GM23338 (cell line): ENCODE results near the gene TBX1. TPM values are rescaled to one million over a fixed set of nuclear protein-coding genes. Genes with fewer than 3 reads are reported as not detected.

ENCODE experiments used
- ATAC-seq: fragments of 200-7000 bp; cut with Tn5 transposase; 3 replicates; pipeline ENCODE4 v1.9.1; 2020
- DNase-seq: peaks from one replicate; pipeline ENCODE4 v3.0.0-alpha.2; 2015; ENCODE audit warnings: low spot score
- H2AFZ ChIP-seq: fragments of 200-600 bp; sonication (generic); 2 replicates; pipeline ENCODE4 v1.8.0; 2016; ENCODE audit warnings: antibody characterized with exemption, mild to moderate bottlenecking, moderate library complexity
- H3F3A ChIP-seq: fragments of 200-600 bp; sonication (generic); replicated peaks from 2 replicates; pipeline ENCODE4 v1.8.0; 2017; ENCODE audit warnings: antibody characterized with exemption, mixed run types, low read depth
- H3K27ac ChIP-seq: fragments of 200-600 bp; sonication (generic); 2 replicates; pipeline ENCODE4 v1.6.1; 2016; ENCODE audit warnings: low read depth
- H3K27me3 ChIP-seq: fragments of 200-600 bp; sonication (generic); 2 replicates; pipeline ENCODE4 v1.8.0; 2016; ENCODE audit warnings: mild to moderate bottlenecking, mixed run types, moderate library complexity; ENCODE audit not compliant: insufficient read depth
- H3K36me3 ChIP-seq: fragments of 200-600 bp; sonication (generic); 2 replicates; pipeline ENCODE4 v1.8.0; 2016; ENCODE audit warnings: mild to moderate bottlenecking; ENCODE audit not compliant: insufficient read depth
- H3K4me1 ChIP-seq: fragments of 200-600 bp; sonication (generic); 2 replicates; pipeline ENCODE4 v1.8.0; 2016; ENCODE audit warnings: mild to moderate bottlenecking, moderate library complexity; ENCODE audit not compliant: insufficient read depth
- H3K4me2 ChIP-seq: fragments of 200-600 bp; sonication (generic); 2 replicates; pipeline ENCODE4 v1.7.1; 2017; ENCODE audit warnings: mixed run types
- H3K4me3 ChIP-seq: fragments of 200-600 bp; sonication (generic); 2 replicates; pipeline ENCODE4 v1.6.1; 2016; ENCODE audit warnings: mixed run types
- H3K79me2 ChIP-seq: fragments of 200-600 bp; sonication (generic); replicated peaks from 2 replicates; pipeline ENCODE4 v1.8.0; 2017; ENCODE audit warnings: mild to moderate bottlenecking; ENCODE audit not compliant: insufficient read depth
- H3K9me2 ChIP-seq: fragments of 200-600 bp; sonication (generic); 2 replicates; pipeline ENCODE4 v1.8.0; 2017; ENCODE audit not compliant: insufficient read depth
- H4K20me1 ChIP-seq: fragments of 200-600 bp; sonication (generic); replicated peaks from 2 replicates; pipeline ENCODE4 v1.8.0; 2017; ENCODE audit warnings: mild to moderate bottlenecking; ENCODE audit not compliant: insufficient read depth
- H3K27ac Mint-ChIP-seq: 2 replicates; pipeline ENCODE4 v1.8.0; 2020; ENCODE audit warnings: inconsistent platforms, mild to moderate bottlenecking, moderate library complexity, mixed read lengths
- H3K27me3 Mint-ChIP-seq: 3 replicates; pipeline ENCODE4 v1.8.0; 2022; ENCODE audit warnings: low read depth, mild to moderate bottlenecking, moderate library complexity, mixed read lengths, inconsistent platforms; ENCODE audit not compliant: insufficient read depth, poor library complexity
- H3K36me3 Mint-ChIP-seq: 3 replicates; pipeline ENCODE4 v1.8.0; 2021; ENCODE audit warnings: low read depth, mild to moderate bottlenecking, inconsistent platforms, moderate library complexity, mixed read lengths
- H3K4me1 Mint-ChIP-seq: 3 replicates; pipeline ENCODE4 v1.8.0; 2020; ENCODE audit warnings: mild to moderate bottlenecking, inconsistent platforms, mixed read lengths
- H3K4me3 Mint-ChIP-seq: 3 replicates; pipeline ENCODE4 v1.8.0; 2021; ENCODE audit warnings: moderate library complexity, mild to moderate bottlenecking, inconsistent platforms, mixed read lengths
- H3K9me3 Mint-ChIP-seq: 3 replicates; pipeline ENCODE4 v1.8.0; 2020; ENCODE audit warnings: moderate library complexity, mild to moderate bottlenecking, inconsistent platforms, mixed read lengths
- CREB1 ChIP-seq: fragments of 250-450 bp; sonication (Bioruptor Pico); IDR thresholded peaks from 2 replicates; pipeline ENCODE4 v1.5.0; 2020; ENCODE audit warnings: low read depth, mild to moderate bottlenecking, moderate library complexity
- CTCF ChIP-seq, 2 experiments: fragments of 200-600 bp in 1 of 2; sonication (generic) in 1 of 2; conservative IDR thresholded peaks; 2 replicates each; pipeline versions ENCODE4 v1.5.1 to v1.6.1; 2016 to 2017; ENCODE audit warnings: antibody characterized with exemption in 2 of 2, low read depth in 2 of 2, mild to moderate bottlenecking in 2 of 2, moderate library complexity in 1 of 2
- ETS1 ChIP-seq: IDR thresholded peaks from 2 replicates; pipeline ENCODE4 v1.6.1; 2016; ENCODE audit warnings: antibody characterized with exemption
- EZH2 ChIP-seq: fragments of 200-600 bp; sonication (generic); IDR thresholded peaks from one replicate; pipeline ENCODE4 v1.8.0; 2017; ENCODE audit warnings: antibody characterized with exemption, mild to moderate bottlenecking, low read depth; ENCODE audit not compliant: unreplicated experiment
- EZH2phosphoT487 ChIP-seq: fragments of 200-600 bp; sonication (generic); IDR thresholded peaks from one replicate; pipeline ENCODE4 v1.8.1; 2018; ENCODE audit warnings: antibody characterized with exemption; ENCODE audit not compliant: unreplicated experiment
- JUNB ChIP-seq: IDR thresholded peaks from one replicate; pipeline ENCODE4 v1.6.1; 2016; ENCODE audit warnings: antibody characterized with exemption; ENCODE audit not compliant: unreplicated experiment
- NANOG ChIP-seq: IDR thresholded peaks from 2 replicates; pipeline ENCODE4 v1.6.1; 2016; ENCODE audit warnings: antibody characterized with exemption, borderline replicate concordance
- POLR2AphosphoS5 ChIP-seq: IDR thresholded peaks from 2 replicates; pipeline ENCODE4 v1.6.1; 2016; ENCODE audit warnings: antibody characterized with exemption, low read depth
- STAT1 ChIP-seq: IDR thresholded peaks from one replicate; pipeline ENCODE4 v1.6.1; 2016; ENCODE audit warnings: antibody characterized with exemption; ENCODE audit not compliant: unreplicated experiment
- ZNF114 ChIP-seq: fragments of 250-450 bp; sonication (Bioruptor Pico); IDR thresholded peaks from 2 replicates; pipeline ENCODE4 v1.5.0; 2020; ENCODE audit warnings: mild to moderate bottlenecking, moderate library complexity
- ZNF331 ChIP-seq: fragments of 250-450 bp; sonication (Bioruptor Pico); IDR thresholded peaks from 2 replicates; pipeline ENCODE4 v1.5.0; 2020; ENCODE audit warnings: low read depth, mild to moderate bottlenecking, moderate library complexity
- ZNF462 ChIP-seq: fragments of 250-450 bp; sonication (Bioruptor Pico); IDR thresholded peaks from 2 replicates; pipeline ENCODE4 v1.5.0; 2020; ENCODE audit warnings: mild to moderate bottlenecking, moderate library complexity
- polyA plus RNA-seq: library from polyadenylated mRNA; unstranded; fragments of >200 nt; fragmentation: Nextera tagmentation; extraction: Ambion mirVana; gene quantifications from 2 replicates; pipeline ENCODE4 v1.2.1, GENCODE V29; 2016
- total RNA-seq: library from RNA; depleted of rRNA; stranded (reverse); fragments of >200 nt; shearing (Covaris generic); gene quantifications from 2 replicates; pipeline ENCODE4 v1.2.3, GENCODE V29; 2014

TBX1 gene
- total and polyA plus RNA-seq, 2 experiments from 2014 or later = 0.19 to 0.66 TPM

GRCh38 chr22:19811211-19811621 lies 50.6 kb downstream of the TBX1 start:
- H3F3A ChIP-seq = no peaks in the 10 kb centered on the region
- H3K27ac Mint-ChIP-seq = no peak overlapping the region

GRCh38 chr22:19811811-19812771 lies 51.5 kb downstream of the TBX1 start:
- Mint-ChIP-seq H3K27ac (no peak overlapping the region), H3K27me3 (peaks cover 12% of the 10 kb centered on the region), H3K4me1 (no peaks in the 10 kb centered on the region), H3K4me3 (no peak overlapping the region), H3K36me3 (no peaks in the 10 kb centered on the region), H3K9me3 (no peaks in the 10 kb centered on the region)
- Histone ChIP-seq H3K27me3 (no peaks in the 10 kb centered on the region), H3K4me1 (no peaks in the 10 kb centered on the region), H3F3A (no peaks in the 10 kb centered on the region), H3K4me2 (no peak overlapping the region), H3K36me3 (no peaks in the 10 kb centered on the region), H2AFZ (no peak overlapping the region), H3K9me2 (no peaks in the 10 kb centered on the region), H3K4me3 (no peak overlapping the region), H3K27ac (no peak overlapping the region), H4K20me1 (no peaks in the 10 kb centered on the region; the same call in 1 of the 2 replicates), H3K79me2 (no peaks in the 10 kb centered on the region)
- DNase-seq (no peak), ATAC-seq (no peak; the same call in 2 of the 3 replicates)
- TF ChIP-seq CTCF (conservative IDR thresholded peaks at IDR 0.05; ENCODE audit: low read depth in 2 of 2) (no peak), EZH2 (no peak), POLR2AphosphoS5 (no peak), STAT1 (no peak), EZH2phosphoT487 (no peak), NANOG (no peak), ZNF331 (CRISPR knock-in tag) (no peak), ZNF462 (CRISPR knock-in tag) (no peak), JUNB (no peak), ZNF114 (CRISPR knock-in tag) (no peak), CREB1 (no peak), ETS1 (no peak)

More at GRCh38 chr22:19811211-19811621, 50.6 kb downstream of the TBX1 start:
- Histone ChIP-seq H3K9me2 (no peaks in the 10 kb centered on the region), H3K4me2 (no peak overlapping the region), H4K20me1 (no peaks in the 10 kb centered on the region; the same call in 1 of the 2 replicates), H2AFZ (no peak overlapping the region), H3K27ac (no peak overlapping the region), H3K4me3 (no peak overlapping the region), H3K4me1 (no peaks in the 10 kb centered on the region), H3K36me3 (no peaks in the 10 kb centered on the region), H3K79me2 (no peaks in the 10 kb centered on the region), H3K27me3 (no peaks in the 10 kb centered on the region)
- Mint-ChIP-seq H3K36me3 (no peaks in the 10 kb centered on the region), H3K4me3 (no peak overlapping the region), H3K9me3 (no peaks in the 10 kb centered on the region), H3K4me1 (no peaks in the 10 kb centered on the region), H3K27me3 (peaks cover 16% of the 10 kb centered on the region)
- ATAC-seq (no peak), DNase-seq (no peak)
- TF ChIP-seq NANOG (no peak), JUNB (no peak)
